ENCODE results near the gene SLC38A4.

DNA sequence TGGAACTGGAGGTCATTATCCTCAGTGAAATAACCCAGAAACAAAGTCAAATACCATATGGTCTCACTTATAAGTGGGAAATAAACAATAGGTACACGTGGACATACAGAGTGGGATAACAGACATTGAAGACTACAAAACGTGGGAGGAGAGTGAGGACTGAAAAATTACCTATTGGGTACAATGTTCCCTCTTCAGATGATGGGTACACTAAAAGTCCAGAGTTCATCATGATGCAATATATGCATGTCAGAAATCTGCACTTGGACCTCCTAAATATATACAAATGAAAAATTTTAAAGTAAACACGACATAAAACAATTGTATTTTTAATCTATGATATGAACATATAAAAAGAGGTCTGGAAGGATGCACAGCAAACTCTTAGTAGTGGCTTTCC, 71.2 kb downstream of the SLC38A4 start:
- no peak for TF ChIP-seq CTCF (IDR thresholded peaks at IDR 0.05; ENCODE audit: insufficient read depth, low read length, poor library complexity, severe bottlenecking)
- no peak for TF ChIP-seq EZH2phosphoT487 (conservative IDR thresholded peaks at IDR 0.05; ENCODE audit: low read length)
